K562 (cell line): ENCODE data around the gene CDR2L. TPM values are rescaled to one million over a fixed set of nuclear protein-coding genes. Genes with fewer than 3 reads are reported as not detected.

Experiments
- BCOR ChIP-seq: fragments of 450-650 bp; IDR thresholded peaks from 2 replicates; pipeline ENCODE4 v1.6.1; 2016
- BDP1 ChIP-seq: IDR thresholded peaks from 3 replicates; pipeline ENCODE4 v1.6.1; 2011; ENCODE audit not compliant: insufficient read length, insufficient read depth
- BRCA1 ChIP-seq, 2 experiments: fragments of 450-650 bp in 1 of 2; sonication (generic) in 1 of 2; formaldehyde crosslinking in 1 of 2; IDR thresholded peaks; 2 replicates each; pipeline versions ENCODE4 v1.5.0 to v1.6.1; 2017 to 2020; ENCODE audit warnings: mild to moderate bottlenecking in 1 of 2, missing genetic modification reagents in 1 of 2
- FOXP1 ChIP-seq: sonication (generic); formaldehyde crosslinking; IDR thresholded peaks from 2 replicates; pipeline ENCODE4 v1.8.0; 2022; ENCODE audit warnings: mild to moderate bottlenecking, missing genetic modification reagents
- HDAC6 ChIP-seq: IDR thresholded peaks from 2 replicates; pipeline ENCODE4 v1.6.1; 2012; ENCODE audit warnings: low read depth, mild to moderate bottlenecking, control low read depth, inconsistent platforms, low read length, moderate library complexity
- ILK ChIP-seq: fragments of 450-650 bp; IDR thresholded peaks from 2 replicates; pipeline ENCODE4 v1.6.1; 2016; ENCODE audit warnings: missing genetic modification characterization, low read depth, mild to moderate bottlenecking, missing compliant biosample characterization, moderate library complexity, borderline replicate concordance
- L3MBTL2 ChIP-seq: fragments of 450-650 bp; IDR thresholded peaks from 2 replicates; pipeline ENCODE4 v1.6.1; 2016; ENCODE audit warnings: mild to moderate bottlenecking, moderate library complexity
- POU5F1 ChIP-seq: fragments of 150-350 bp; IDR thresholded peaks from 2 replicates; pipeline ENCODE4 v1.6.1; 2014; ENCODE audit warnings: borderline replicate concordance, low read length, low read depth, mild to moderate bottlenecking; ENCODE audit not compliant: partially characterized antibody
- PPARD ChIP-seq: fragments of 250-450 bp; sonication (Bioruptor Pico); IDR thresholded peaks from 2 replicates; pipeline ENCODE4 v1.8.0; 2022; ENCODE audit warnings: inconsistent platforms, mild to moderate bottlenecking, moderate library complexity
- RB1 ChIP-seq: fragments of 450-650 bp; IDR thresholded peaks from 2 replicates; pipeline ENCODE4 v1.6.1; 2017; ENCODE audit warnings: low read depth, mild to moderate bottlenecking
- TRIM24 ChIP-seq, 2 experiments: fragments of 450-650 bp; IDR thresholded peaks; 2 replicates each; pipeline ENCODE4 v1.6.1; 2016
- polyA plus RNA-seq, 8 experiments: library from polyadenylated mRNA; depleted of rRNA in 4 of 8; stranded (reverse) in 5 of 8; unstranded in 3 of 8; fragments of >200 nt; fragmentation: Nextera tagmentation in 2 of 8; fragmentation: Illumina TruSeq in 1 of 8; extraction: Ambion mirVana in 2 of 8; extraction: Trizol in 1 of 8; gene quantifications; 2 replicates each; pipeline versions ENCODE4 v1.2.1 to v1.2.3, GENCODE V29; 2011 to 2014; ENCODE audit warnings: inconsistent platforms in 1 of 8, missing spikeins in 1 of 8
- total RNA-seq, 7 experiments: library from RNA; depleted of rRNA in 6 of 7; stranded (reverse); fragments of >200 nt in 6 of 7; fragmentation: Illumina TruSeq in 2 of 7; extraction: Trizol in 2 of 7; gene quantifications; 2 replicates each; pipeline versions ENCODE4 v1.2.1 to v1.2.3, GENCODE V29; 2011 to 2021; ENCODE audit warnings: low replicate concordance in 1 of 7
- TF ChIP-seq, protein P1 (sequence below): sonication (generic); formaldehyde crosslinking; IDR thresholded peaks from 2 replicates; pipeline ENCODE4 v1.8.1; 2023; ENCODE audit warnings: mild to moderate bottlenecking, missing genetic modification reagents
- TF ChIP-seq, protein P2 (sequence below): fragments of 450-650 bp; IDR thresholded peaks from 2 replicates; pipeline ENCODE4 v1.6.1; 2017; ENCODE audit warnings: antibody characterized with exemption
- TF ChIP-seq, protein P3 (sequence below): sonication (generic); formaldehyde crosslinking; IDR thresholded peaks from 2 replicates; pipeline ENCODE4 v1.8.0; 2022; ENCODE audit warnings: mild to moderate bottlenecking, low read depth, missing genetic modification reagents
- TF ChIP-seq, protein P4 (sequence below): fragments of 250-450 bp; sonication (Bioruptor Pico); IDR thresholded peaks from 2 replicates; pipeline ENCODE4 v1.4.0; 2020; ENCODE audit warnings: mild to moderate bottlenecking
- TF ChIP-seq, protein P5 (sequence below): fragments of 450-650 bp; IDR thresholded peaks from 2 replicates; pipeline ENCODE4 v1.6.1; 2017; ENCODE audit warnings: mild to moderate bottlenecking, moderate library complexity
- TF ChIP-seq, protein P6 (sequence below), 2 experiments: IDR thresholded peaks in 1 of 2; conservative IDR thresholded peaks in 1 of 2; 2 replicates each; pipeline ENCODE4 v1.6.1; 2016; ENCODE audit warnings: low read depth in 2 of 2, mild to moderate bottlenecking in 1 of 2, missing compliant biosample characterization in 1 of 2, missing genetic modification characterization in 1 of 2, moderate library complexity in 1 of 2

Gene CDR2L
- total and polyA plus RNA-seq, 9 of the 15 experiments (the other 6 are each of a cell fraction or from before 2014, with no cell fraction given) = 2.7 to 16.0 (median 7.3) TPM

DNA sequence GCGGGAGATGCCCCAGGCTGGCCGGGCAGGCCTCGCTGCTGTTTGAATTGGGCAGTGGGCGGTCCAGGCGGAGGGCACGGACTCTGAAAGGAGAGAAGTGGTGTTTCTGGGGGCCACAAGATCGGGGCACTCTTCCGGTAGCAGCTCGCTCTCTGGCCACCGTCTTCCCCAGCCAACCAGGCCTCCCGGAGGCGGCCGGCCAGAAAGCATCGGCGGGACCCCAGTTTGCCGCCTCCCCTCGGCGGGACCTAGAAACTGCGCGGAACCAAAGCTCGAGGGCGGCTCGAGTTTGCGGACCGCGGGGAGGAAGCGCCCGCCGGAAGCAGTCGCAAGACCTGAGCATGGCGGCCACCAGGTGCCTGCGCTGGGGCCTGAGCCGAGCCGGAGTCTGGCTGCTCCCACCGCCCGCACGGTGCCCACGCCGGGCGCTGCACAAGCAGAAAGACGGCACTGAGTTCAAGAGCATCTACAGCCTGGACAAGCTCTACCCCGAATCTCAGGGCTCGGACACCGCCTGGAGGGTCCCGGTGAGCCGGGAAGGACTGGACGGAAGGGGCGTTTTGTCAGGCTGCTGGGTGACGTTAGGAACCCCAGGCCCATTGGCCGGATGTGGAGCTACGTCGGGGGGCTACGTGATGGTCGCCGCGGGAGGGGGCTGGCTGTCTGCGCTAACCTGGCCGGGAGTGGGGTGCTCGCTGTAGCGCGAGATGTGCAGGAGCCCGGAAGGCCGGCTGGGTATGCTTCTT lies 25.1 kb downstream of the CDR2L start, which contains the start of gene MRPL58 (continued):
- TF ChIP-seq PPARD (no peak), L3MBTL2 (peak; percentile 61; the same call in 1 of the 2 replicates), ILK (tag) (no peak), BDP1 (no peak), BRCA1 (IDR thresholded peaks at IDR 0.05) (no peak), BRCA1 (CRISPR knock-in tag; IDR thresholded peaks at IDR 0.05) (no peak), HDAC6 (no peak), FOXP1 (CRISPR knock-in tag) (peak; percentile 87), RB1 (peak; percentile 96), POU5F1 (no peak), BCOR (no peak), TRIM24 (IDR thresholded peaks at IDR 0.05) (peak in 1 of 2 experiments; percentile 98; a peak in 2 of 4 replicates)
- TF ChIP-seq, protein P1, sequence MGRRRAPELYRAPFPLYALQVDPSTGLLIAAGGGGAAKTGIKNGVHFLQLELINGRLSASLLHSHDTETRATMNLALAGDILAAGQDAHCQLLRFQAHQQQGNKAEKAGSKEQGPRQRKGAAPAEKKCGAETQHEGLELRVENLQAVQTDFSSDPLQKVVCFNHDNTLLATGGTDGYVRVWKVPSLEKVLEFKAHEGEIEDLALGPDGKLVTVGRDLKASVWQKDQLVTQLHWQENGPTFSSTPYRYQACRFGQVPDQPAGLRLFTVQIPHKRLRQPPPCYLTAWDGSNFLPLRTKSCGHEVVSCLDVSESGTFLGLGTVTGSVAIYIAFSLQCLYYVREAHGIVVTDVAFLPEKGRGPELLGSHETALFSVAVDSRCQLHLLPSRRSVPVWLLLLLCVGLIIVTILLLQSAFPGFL (CRISPR knock-in tag) = no peak
- TF ChIP-seq, protein P2, sequence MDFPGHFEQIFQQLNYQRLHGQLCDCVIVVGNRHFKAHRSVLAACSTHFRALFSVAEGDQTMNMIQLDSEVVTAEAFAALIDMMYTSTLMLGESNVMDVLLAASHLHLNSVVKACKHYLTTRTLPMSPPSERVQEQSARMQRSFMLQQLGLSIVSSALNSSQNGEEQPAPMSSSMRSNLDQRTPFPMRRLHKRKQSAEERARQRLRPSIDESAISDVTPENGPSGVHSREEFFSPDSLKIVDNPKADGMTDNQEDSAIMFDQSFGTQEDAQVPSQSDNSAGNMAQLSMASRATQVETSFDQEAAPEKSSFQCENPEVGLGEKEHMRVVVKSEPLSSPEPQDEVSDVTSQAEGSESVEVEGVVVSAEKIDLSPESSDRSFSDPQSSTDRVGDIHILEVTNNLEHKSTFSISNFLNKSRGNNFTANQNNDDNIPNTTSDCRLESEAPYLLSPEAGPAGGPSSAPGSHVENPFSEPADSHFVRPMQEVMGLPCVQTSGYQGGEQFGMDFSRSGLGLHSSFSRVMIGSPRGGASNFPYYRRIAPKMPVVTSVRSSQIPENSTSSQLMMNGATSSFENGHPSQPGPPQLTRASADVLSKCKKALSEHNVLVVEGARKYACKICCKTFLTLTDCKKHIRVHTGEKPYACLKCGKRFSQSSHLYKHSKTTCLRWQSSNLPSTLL = no peak
- TF ChIP-seq, protein P3, sequence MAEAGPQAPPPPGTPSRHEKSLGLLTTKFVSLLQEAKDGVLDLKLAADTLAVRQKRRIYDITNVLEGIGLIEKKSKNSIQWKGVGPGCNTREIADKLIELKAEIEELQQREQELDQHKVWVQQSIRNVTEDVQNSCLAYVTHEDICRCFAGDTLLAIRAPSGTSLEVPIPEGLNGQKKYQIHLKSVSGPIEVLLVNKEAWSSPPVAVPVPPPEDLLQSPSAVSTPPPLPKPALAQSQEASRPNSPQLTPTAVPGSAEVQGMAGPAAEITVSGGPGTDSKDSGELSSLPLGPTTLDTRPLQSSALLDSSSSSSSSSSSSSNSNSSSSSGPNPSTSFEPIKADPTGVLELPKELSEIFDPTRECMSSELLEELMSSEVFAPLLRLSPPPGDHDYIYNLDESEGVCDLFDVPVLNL (CRISPR knock-in tag) = peak; percentile 65
- TF ChIP-seq, protein P4, sequence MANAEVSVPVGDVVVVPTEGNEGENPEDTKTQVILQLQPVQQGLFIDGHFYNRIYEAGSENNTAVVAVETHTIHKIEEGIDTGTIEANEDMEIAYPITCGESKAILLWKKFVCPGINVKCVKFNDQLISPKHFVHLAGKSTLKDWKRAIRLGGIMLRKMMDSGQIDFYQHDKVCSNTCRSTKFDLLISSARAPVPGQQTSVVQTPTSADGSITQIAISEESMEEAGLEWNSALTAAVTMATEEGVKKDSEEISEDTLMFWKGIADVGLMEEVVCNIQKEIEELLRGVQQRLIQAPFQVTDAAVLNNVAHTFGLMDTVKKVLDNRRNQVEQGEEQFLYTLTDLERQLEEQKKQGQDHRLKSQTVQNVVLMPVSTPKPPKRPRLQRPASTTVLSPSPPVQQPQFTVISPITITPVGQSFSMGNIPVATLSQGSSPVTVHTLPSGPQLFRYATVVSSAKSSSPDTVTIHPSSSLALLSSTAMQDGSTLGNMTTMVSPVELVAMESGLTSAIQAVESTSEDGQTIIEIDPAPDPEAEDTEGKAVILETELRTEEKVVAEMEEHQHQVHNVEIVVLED (CRISPR knock-in tag) = peak; percentile 69
- TF ChIP-seq, protein P5, sequence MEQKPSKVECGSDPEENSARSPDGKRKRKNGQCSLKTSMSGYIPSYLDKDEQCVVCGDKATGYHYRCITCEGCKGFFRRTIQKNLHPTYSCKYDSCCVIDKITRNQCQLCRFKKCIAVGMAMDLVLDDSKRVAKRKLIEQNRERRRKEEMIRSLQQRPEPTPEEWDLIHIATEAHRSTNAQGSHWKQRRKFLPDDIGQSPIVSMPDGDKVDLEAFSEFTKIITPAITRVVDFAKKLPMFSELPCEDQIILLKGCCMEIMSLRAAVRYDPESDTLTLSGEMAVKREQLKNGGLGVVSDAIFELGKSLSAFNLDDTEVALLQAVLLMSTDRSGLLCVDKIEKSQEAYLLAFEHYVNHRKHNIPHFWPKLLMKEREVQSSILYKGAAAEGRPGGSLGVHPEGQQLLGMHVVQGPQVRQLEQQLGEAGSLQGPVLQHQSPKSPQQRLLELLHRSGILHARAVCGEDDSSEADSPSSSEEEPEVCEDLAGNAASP = no peak
- TF ChIP-seq, protein P6, sequence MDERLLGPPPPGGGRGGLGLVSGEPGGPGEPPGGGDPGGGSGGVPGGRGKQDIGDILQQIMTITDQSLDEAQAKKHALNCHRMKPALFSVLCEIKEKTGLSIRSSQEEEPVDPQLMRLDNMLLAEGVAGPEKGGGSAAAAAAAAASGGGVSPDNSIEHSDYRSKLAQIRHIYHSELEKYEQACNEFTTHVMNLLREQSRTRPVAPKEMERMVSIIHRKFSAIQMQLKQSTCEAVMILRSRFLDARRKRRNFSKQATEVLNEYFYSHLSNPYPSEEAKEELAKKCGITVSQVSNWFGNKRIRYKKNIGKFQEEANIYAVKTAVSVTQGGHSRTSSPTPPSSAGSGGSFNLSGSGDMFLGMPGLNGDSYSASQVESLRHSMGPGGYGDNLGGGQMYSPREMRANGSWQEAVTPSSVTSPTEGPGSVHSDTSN (CRISPR knock-in tag; IDR thresholded peaks at IDR 0.05; ENCODE audit: low read depth) = no peak
- TF ChIP-seq, protein P6 (tag; conservative IDR thresholded peaks at IDR 0.05; ENCODE audit: low read depth) = no peak
